GM21360 (cell line): ENCODE measurements around the gene SYNGR3.

ENCODE experiments used
- ATAC-seq: cut with Tn5 transposase; IDR thresholded peaks from one replicate; pipeline ENCODE4 v1.9.1; 2021; ENCODE audit warnings: mild to moderate bottlenecking, moderate library complexity; ENCODE audit not compliant: unreplicated experiment

SYNGR3 gene

GRCh38 chr16:1976216-1976520, 13.6 kb upstream of the SYNGR3 start:
- ATAC-seq, result no peak

GRCh38 chr16:1976951-1977874, 12.6 kb upstream of the SYNGR3 start:
- ATAC-seq, result no peak

- ATAC-seq, result no peak
These were observed 11.9 kb upstream of the SYNGR3 start for GRCh38 chr16:1977875-1978268.

- no peak for ATAC-seq
These were observed 11.2 kb upstream of the SYNGR3 start for GRCh38 chr16:1978476-1979120.

GRCh38 chr16:1979271-1980029, 10.3 kb upstream of the SYNGR3 start:
- ATAC-seq, result no peak

GRCh38 chr16:1980030-1980769, 9.6 kb upstream of the SYNGR3 start:
- ATAC-seq, result no peak

GRCh38 chr16:1980770-1981087, 9.0 kb upstream of the SYNGR3 start:
- ATAC-seq, result no peak

- no peak for ATAC-seq
These were observed 8.4 kb upstream of the SYNGR3 start, which contains the start of gene NOXO1 for GRCh38 chr16:1981398-1981836. NOXO1 (minus strand) TSS chr16:1981469; CDS start chr16:1981179, 290 bp downstream.

GRCh38 chr16:1982013-1982433, 7.7 kb upstream of the SYNGR3 start:
- no peak for ATAC-seq

- no peak for ATAC-seq
These were observed 6.7 kb upstream of the SYNGR3 start for GRCh38 chr16:1982991-1983543.

GRCh38 chr16:1983544-1984346, 6.0 kb upstream of the SYNGR3 start, which contains the start of gene GFER:
GFER (plus strand) TSS chr16:1984193; CDS start chr16:1984219, 26 bp downstream.
- ATAC-seq, result peak; percentile 67

- ATAC-seq, result peak; percentile 5
These were observed 5.2 kb upstream of the SYNGR3 start for GRCh38 chr16:1984347-1985225.

GRCh38 chr16:1985466-1986150, 4.2 kb upstream of the SYNGR3 start:
- ATAC-seq, result no peak

GRCh38 chr16:1987198-1987597, 2.6 kb upstream of the SYNGR3 start:
- no peak for ATAC-seq

GRCh38 chr16:1990101-1990350, 256 bp downstream of the SYNGR3 start:
- ATAC-seq, result no peak

- no peak for ATAC-seq
These were observed 773 bp downstream of the SYNGR3 start for GRCh38 chr16:1990351-1991134.

- no peak for ATAC-seq
These were observed 1.4 kb downstream of the SYNGR3 start for GRCh38 chr16:1991135-1991551.

GRCh38 chr16:1991588-1991947, 1.8 kb downstream of the SYNGR3 start:
- no peak for ATAC-seq
